Spinal cord (tissue), 10 donors: ENCODE results near the gene ARHGAP18. TPM values are rescaled to one million over a fixed set of nuclear protein-coding genes. Genes with fewer than 3 reads are reported as not detected.

Experiments
- DNase-seq, 6 donors: peaks; one replicate each; pipeline versions ENCODE4 v3.0.0 to v3.0.0-alpha.2; 2013 to 2015; ENCODE audit warnings: low spot score in 6 of 6, low read depth in 4 of 6
- H3K27ac ChIP-seq: one replicate; pipeline ENCODE4 v1.5.1; 2013; ENCODE audit warnings: low read depth, low read length, control low read depth
- H3K27me3 ChIP-seq: one replicate; pipeline ENCODE4 v1.6.1; 2013; ENCODE audit warnings: low read length; ENCODE audit not compliant: control insufficient read depth, insufficient read depth
- H3K36me3 ChIP-seq: one replicate; pipeline ENCODE4 v1.6.1; 2013; ENCODE audit warnings: low read length; ENCODE audit not compliant: control insufficient read depth, insufficient read depth
- H3K4me1 ChIP-seq: one replicate; pipeline ENCODE4 v1.6.1; 2013; ENCODE audit warnings: low read length; ENCODE audit not compliant: control insufficient read depth, insufficient read depth
- H3K4me3 ChIP-seq: one replicate; pipeline ENCODE4 v1.5.1; 2013; ENCODE audit warnings: low read depth, low read length, control low read depth
- H3K9me3 ChIP-seq: one replicate; pipeline ENCODE4 v1.6.1; 2013; ENCODE audit warnings: low read length; ENCODE audit not compliant: control insufficient read depth, insufficient read depth
- WGBS: methylation state at CpG from one replicate; pipeline ENCODE4 v1.1.5; 2013; ENCODE audit warnings: missing lambda C conversion rate; ENCODE audit not compliant: insufficient coverage; 5-methylcytosine and 5-hydroxymethylcytosine counted together
- polyA plus RNA-seq, 2 donors: library from polyadenylated mRNA; unstranded; fragments of 120-200 nt; gene quantifications; one replicate each; pipeline ENCODE4 v1.2.1, GENCODE V29; 2013; ENCODE audit not compliant: insufficient read length in 2 of 2
- total RNA-seq, 2 donors: library from RNA; depleted of rRNA in 1 of 2; stranded (reverse); fragments of 120-200 nt in 1 of 2; fragments of >200 nt in 1 of 2; gene quantifications; one replicate each; pipeline versions ENCODE4 v1.2.3 to v1.2.4, GENCODE V29; 2013 to 2014
- donor health status: healthy.

Gene ARHGAP18
- total and polyA plus RNA-seq, 4 donors: 8.0 to 18.6 (median 13.9) TPM

GRCh38 chr6:129696843-129697242 is 13.1 kb downstream of the ARHGAP18 start:
- Histone ChIP-seq H3K4me1 (no peaks in the 10 kb centered on the region), H3K27ac (no peak overlapping the region), H3K4me3 (no peak overlapping the region), H3K27me3 (no peaks in the 10 kb centered on the region), H3K36me3 (no peaks in the 10 kb centered on the region), H3K9me3 (no peaks in the 10 kb centered on the region)
- WGBS: 94% methylated on average over 3 of the region's 3 CpGs
- no peak for DNase-seq

GRCh38 chr6:129696028-129696418 is 14.0 kb downstream of the ARHGAP18 start:
- no peaks in the 10 kb centered on the region for H3K4me1 ChIP-seq
- H3K27ac ChIP-seq: no peak overlapping the region
- H3K9me3 ChIP-seq: no peaks in the 10 kb centered on the region
- H3K4me3 ChIP-seq: no peak overlapping the region
- no peaks in the 10 kb centered on the region for H3K36me3 ChIP-seq
- DNase-seq: no peak
- H3K27me3 ChIP-seq: peaks cover 5% of the 10 kb centered on the region
- WGBS: no CpG with 5 or more reads among the region's 1 CpG

DNA sequence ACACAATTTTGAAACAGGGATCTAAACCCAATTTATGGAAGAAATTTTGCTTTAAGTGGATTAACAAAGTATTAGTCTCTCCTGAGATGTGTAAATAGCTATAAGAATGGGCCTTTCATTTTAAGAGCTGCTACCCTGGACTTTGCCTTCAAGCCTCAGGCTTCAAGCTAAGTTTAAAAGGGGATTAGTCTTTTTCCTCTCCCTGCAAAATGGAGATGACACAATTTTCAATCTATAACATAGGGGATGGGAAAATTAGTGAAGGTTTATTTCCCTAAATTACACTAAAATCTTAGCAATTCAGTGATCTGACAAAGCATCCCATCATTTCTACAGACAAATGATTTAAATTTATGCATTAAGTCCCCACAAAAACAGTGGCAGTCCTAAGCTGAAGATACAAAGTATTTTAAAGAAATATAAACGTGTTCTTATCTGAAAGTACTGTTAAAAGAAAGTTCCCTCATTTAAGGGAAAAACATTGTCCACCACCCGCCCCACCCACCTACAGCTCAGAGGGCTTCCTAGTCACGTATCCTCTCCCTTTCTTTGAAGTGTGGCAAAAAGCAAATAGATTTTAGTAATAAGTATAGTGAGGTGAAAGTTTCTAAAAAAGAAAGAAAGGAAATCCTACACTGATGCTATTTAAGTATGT is 14.5 kb downstream of the ARHGAP18 start:
- Histone ChIP-seq H3K4me1 (no peaks in the 10 kb centered on the region), H3K27me3 (peaks cover 5% of the 10 kb centered on the region), H3K36me3 (no peaks in the 10 kb centered on the region), H3K4me3 (no peak overlapping the region), H3K27ac (no peak overlapping the region), H3K9me3 (no peaks in the 10 kb centered on the region)
- no peak for DNase-seq
- WGBS: no CpG with 5 or more reads among the region's 3 CpGs

- H3K36me3 ChIP-seq: no peaks in the 10 kb centered on the region
- H3K4me1 ChIP-seq: no peaks in the 10 kb centered on the region
- H3K9me3 ChIP-seq: no peaks in the 10 kb centered on the region
- no peak overlapping the region for H3K4me3 ChIP-seq
- H3K27me3 ChIP-seq: peaks cover 5% of the 10 kb centered on the region
- WGBS: no CpG with 5 or more reads among the region's 2 CpGs
- DNase-seq: no peak
- no peak overlapping the region for H3K27ac ChIP-seq
Measured at GRCh38 chr6:129694036-129694435, 15.9 kb downstream of the ARHGAP18 start.

DNA sequence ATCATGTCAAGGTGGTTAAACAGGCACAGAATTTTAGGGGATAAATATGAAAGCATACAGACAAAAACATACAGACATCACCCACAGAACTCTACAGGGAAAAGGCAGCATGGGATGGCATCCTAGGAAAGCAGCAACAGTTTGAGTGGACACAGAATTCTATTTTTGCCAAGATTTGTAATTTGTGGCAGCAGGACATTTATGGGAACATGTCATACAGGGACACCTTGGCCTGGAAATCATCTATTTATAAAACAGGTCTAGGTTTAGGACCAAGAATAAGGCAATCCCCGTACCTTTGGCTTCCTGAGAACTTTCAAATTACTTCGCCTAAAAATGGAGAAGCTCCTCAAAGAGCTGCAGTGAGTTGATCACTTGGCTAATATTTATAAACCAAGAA is 17.5 kb downstream of the ARHGAP18 start:
- Histone ChIP-seq H3K27me3 (peaks cover 5% of the 10 kb centered on the region), H3K9me3 (no peaks in the 10 kb centered on the region), H3K4me1 (no peaks in the 10 kb centered on the region), H3K36me3 (no peaks in the 10 kb centered on the region), H3K4me3 (no peak overlapping the region), H3K27ac (no peak overlapping the region)
- WGBS: no CpG with 5 or more reads among the region's 2 CpGs
- DNase-seq: no peak

- Histone ChIP-seq H3K36me3 (no peaks in the 10 kb centered on the region), H3K9me3 (no peaks in the 10 kb centered on the region), H3K27ac (no peak overlapping the region), H3K27me3 (peaks cover 5% of the 10 kb centered on the region), H3K4me3 (no peak overlapping the region), H3K4me1 (no peaks in the 10 kb centered on the region)
- WGBS: 89% methylated on average over 1 of the region's 1 CpG
- DNase-seq: no peak
Measured at GRCh38 chr6:129691709-129692108, 18.3 kb downstream of the ARHGAP18 start.

DNA sequence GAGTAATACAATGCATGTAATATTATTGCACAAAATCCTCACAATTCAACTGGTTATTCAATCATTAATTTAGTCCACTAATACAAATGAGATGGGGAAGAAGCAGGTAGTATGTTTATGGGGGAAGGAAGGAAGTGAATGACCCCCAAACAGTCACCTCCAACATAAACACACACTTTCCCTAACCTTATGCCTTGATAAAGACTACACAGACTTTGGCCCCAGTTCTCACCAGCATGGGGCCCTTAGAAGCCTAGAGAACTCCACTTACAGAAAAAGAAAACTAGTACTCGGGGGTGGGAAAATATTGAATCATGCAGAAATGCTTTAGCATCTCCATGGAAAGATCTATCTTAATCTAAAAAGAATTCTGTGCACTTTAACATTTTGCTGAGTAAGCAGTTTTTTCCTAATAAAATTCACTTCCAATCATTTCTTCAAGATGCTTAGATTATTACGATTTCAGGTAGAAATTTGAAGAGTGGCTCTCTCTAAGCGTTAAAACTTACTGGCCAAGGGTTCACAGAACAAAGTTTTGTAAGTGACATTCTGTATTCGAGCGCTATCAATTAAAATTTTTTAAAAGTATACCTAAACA is 18.8 kb downstream of the ARHGAP18 start:
- Histone ChIP-seq H3K27me3 (peaks cover 5% of the 10 kb centered on the region), H3K4me1 (peaks cover 3% of the 10 kb centered on the region), H3K9me3 (no peaks in the 10 kb centered on the region), H3K36me3 (no peaks in the 10 kb centered on the region), H3K4me3 (no peak overlapping the region), H3K27ac (no peak overlapping the region)
- DNase-seq: no peak
- WGBS: 83% methylated on average over 2 of the region's 5 CpGs

DNA sequence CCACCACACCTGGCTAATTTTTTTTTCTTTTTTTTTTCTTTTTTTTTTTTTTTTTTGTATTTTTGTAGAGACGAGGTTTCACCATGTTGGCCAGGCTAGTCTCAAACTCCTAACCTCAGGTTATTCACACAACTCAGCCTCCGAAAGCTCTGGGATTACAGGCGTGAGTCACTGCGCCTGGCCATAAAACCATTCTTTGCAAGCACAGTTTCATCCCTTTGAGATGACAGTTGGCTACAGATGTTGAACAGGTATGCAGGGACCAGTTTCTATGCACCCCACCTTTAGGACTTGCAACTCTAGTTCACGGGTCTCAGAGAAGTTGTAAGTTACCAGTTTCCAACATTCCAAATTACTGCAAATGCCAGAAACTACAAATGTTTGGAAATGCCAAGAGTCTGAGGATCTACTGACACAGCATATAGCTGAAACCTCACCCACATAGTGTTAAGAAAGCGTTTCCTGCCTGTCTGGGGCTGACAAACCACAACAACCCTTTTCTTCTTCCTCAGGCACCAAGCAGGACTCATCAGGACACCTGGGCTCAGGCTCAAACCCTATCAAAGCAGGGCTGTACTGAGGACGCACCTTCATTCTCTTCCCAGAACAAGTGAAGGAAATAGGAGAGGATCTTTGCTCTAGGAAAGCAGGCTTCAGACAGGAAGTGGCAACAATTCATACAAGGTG is 22.9 kb downstream of the ARHGAP18 start:
- Histone ChIP-seq H3K4me1 (peaks cover 5% of the 10 kb centered on the region), H3K27me3 (peaks cover 5% of the 10 kb centered on the region), H3K4me3 (no peak overlapping the region), H3K9me3 (no peaks in the 10 kb centered on the region), H3K27ac (no peak overlapping the region), H3K36me3 (no peaks in the 10 kb centered on the region)
- WGBS: 98% methylated on average over 5 of the region's 7 CpGs
- DNase-seq: no peak

- Histone ChIP-seq H3K9me3 (no peaks in the 10 kb centered on the region), H3K36me3 (no peaks in the 10 kb centered on the region), H3K4me1 (peaks cover 5% of the 10 kb centered on the region), H3K4me3 (no peak overlapping the region), H3K27ac (no peak overlapping the region), H3K27me3 (no peaks in the 10 kb centered on the region)
- no CpG with 5 or more reads among the region's 5 CpGs for WGBS
- no peak for DNase-seq
Measured at GRCh38 chr6:129685662-129686031, 24.3 kb downstream of the ARHGAP18 start.
